Neural cell (in vitro differentiated cells): ENCODE results near the gene TNFSF12. TPM values are rescaled to one million over a fixed set of nuclear protein-coding genes. Genes with fewer than 3 reads are reported as not detected.

Experiments
- H2AFZ ChIP-seq: fragments of 200-600, 300-800 bp; sonication (generic), shearing (Covaris generic); 2 replicates; pipeline ENCODE4 v1.6.0; 2014; ENCODE audit warnings: low read depth, mild to moderate bottlenecking, antibody characterized with exemption, low read length, moderate library complexity
- H3F3A ChIP-seq: fragments of 200-600 bp; shearing (Covaris generic); 2 replicates; pipeline ENCODE4 v1.6.1; 2016; ENCODE audit warnings: mild to moderate bottlenecking, moderate library complexity, mixed read lengths, antibody characterized with exemption, low read length; ENCODE audit not compliant: insufficient read depth, poor library complexity, severe bottlenecking
- H3K27ac ChIP-seq: fragments of 200-600, 300-800 bp; sonication (generic), shearing (Covaris generic); 2 replicates; pipeline ENCODE4 v1.5.1; 2014; ENCODE audit warnings: mild to moderate bottlenecking, low read length, moderate library complexity
- H3K27me3 ChIP-seq: fragments of 300-800, 200-600 bp; sonication (generic), shearing (Covaris generic); 2 replicates; pipeline ENCODE4 v1.6.0; 2014; ENCODE audit warnings: mild to moderate bottlenecking, low read depth, low read length, moderate library complexity; ENCODE audit not compliant: insufficient read depth
- H3K36me3 ChIP-seq: fragments of 300-800, 200-600 bp; sonication (generic), shearing (Covaris generic); 2 replicates; pipeline ENCODE4 v1.5.1; 2014; ENCODE audit warnings: mild to moderate bottlenecking, antibody characterized with exemption, low read length, moderate library complexity; ENCODE audit not compliant: insufficient read depth
- H3K4me2 ChIP-seq: fragments of 300-800, 200-600 bp; sonication (generic), shearing (Covaris generic); 2 replicates; pipeline ENCODE4 v1.6.0; 2014; ENCODE audit warnings: mild to moderate bottlenecking, low read length
- H3K4me3 ChIP-seq: fragments of 300-800, 200-600 bp; sonication (generic), shearing (Covaris generic); 2 replicates; pipeline ENCODE4 v1.5.1; 2014; ENCODE audit warnings: mild to moderate bottlenecking, low read length, moderate library complexity
- H3K79me2 ChIP-seq: fragments of 200-600 bp; shearing (Covaris generic); replicated peaks from 2 replicates; pipeline ENCODE4 v1.6.0; 2014; ENCODE audit warnings: mild to moderate bottlenecking, low read length, moderate library complexity; ENCODE audit not compliant: insufficient read depth
- H3K9ac ChIP-seq: fragments of 300-800, 200-600 bp; sonication (generic), shearing (Covaris generic); 2 replicates; pipeline ENCODE4 v1.6.1; 2016; ENCODE audit warnings: mild to moderate bottlenecking, low read length, mixed read lengths
- H3K9me2 ChIP-seq: fragments of 200-600 bp; shearing (Covaris generic); 2 replicates; pipeline ENCODE4 v1.6.1; 2016; ENCODE audit warnings: mild to moderate bottlenecking, low read length, mixed read lengths; ENCODE audit not compliant: insufficient read depth
- H3K9me3 ChIP-seq: fragments of 200-600, 300-800 bp; sonication (generic), shearing (Covaris generic); 2 replicates; pipeline ENCODE4 v1.6.1; 2016; ENCODE audit warnings: mild to moderate bottlenecking, mixed run types, low read length, moderate library complexity, mixed read lengths
- H4K20me1 ChIP-seq: fragments of 200-600 bp; shearing (Covaris generic); 2 replicates; pipeline ENCODE4 v1.6.1; 2016; ENCODE audit warnings: mild to moderate bottlenecking, mixed run types; ENCODE audit not compliant: insufficient read depth
- CTCF ChIP-seq: fragments of 450-650 bp; IDR thresholded peaks from 2 replicates; pipeline ENCODE4 v1.5.1; 2014; ENCODE audit warnings: antibody characterized with exemption, mild to moderate bottlenecking, moderate library complexity; ENCODE audit not compliant: poor library complexity, severe bottlenecking
- EP300 ChIP-seq: fragments of 450-650 bp; conservative IDR thresholded peaks from 2 replicates; pipeline ENCODE4 v1.6.1; 2014; ENCODE audit warnings: antibody characterized with exemption, mild to moderate bottlenecking, moderate library complexity; ENCODE audit not compliant: poor library complexity, severe bottlenecking
- EZH2 ChIP-seq: fragments of 200-600, 300-800 bp; shearing (Covaris generic), sonication (generic); IDR thresholded peaks from 2 replicates; pipeline ENCODE4 v1.6.1; 2014; ENCODE audit warnings: antibody characterized with exemption, low read length, borderline replicate concordance, mild to moderate bottlenecking; ENCODE audit not compliant: insufficient read depth, poor library complexity, severe bottlenecking
- MXI1 ChIP-seq: fragments of 450-650 bp; conservative IDR thresholded peaks from 2 replicates; pipeline ENCODE4 v1.6.1; 2014; ENCODE audit warnings: antibody characterized with exemption, mild to moderate bottlenecking; ENCODE audit not compliant: poor library complexity, severe bottlenecking
- RAD21 ChIP-seq: fragments of 450-650 bp; conservative IDR thresholded peaks from 2 replicates; pipeline ENCODE4 v1.6.1; 2014; ENCODE audit warnings: antibody characterized with exemption, mild to moderate bottlenecking, moderate library complexity
- SMC3 ChIP-seq: fragments of 450-650 bp; conservative IDR thresholded peaks from 2 replicates; pipeline ENCODE4 v1.6.1; 2014; ENCODE audit warnings: antibody characterized with exemption, mild to moderate bottlenecking, moderate library complexity; ENCODE audit not compliant: poor library complexity
- polyA plus RNA-seq: library from polyadenylated mRNA; depleted of rRNA; stranded (reverse); fragments of >200 nt; gene quantifications from 2 replicates; pipeline ENCODE4 v1.2.3, GENCODE V29; 2014
- TF ChIP-seq, protein P1 (sequence below): IDR thresholded peaks from 2 replicates; pipeline ENCODE4 v1.6.1; 2012; ENCODE audit warnings: borderline replicate concordance

The TNFSF12 gene
- polyA plus RNA-seq, 1 donor from 2014 or later = not detected

DNA sequence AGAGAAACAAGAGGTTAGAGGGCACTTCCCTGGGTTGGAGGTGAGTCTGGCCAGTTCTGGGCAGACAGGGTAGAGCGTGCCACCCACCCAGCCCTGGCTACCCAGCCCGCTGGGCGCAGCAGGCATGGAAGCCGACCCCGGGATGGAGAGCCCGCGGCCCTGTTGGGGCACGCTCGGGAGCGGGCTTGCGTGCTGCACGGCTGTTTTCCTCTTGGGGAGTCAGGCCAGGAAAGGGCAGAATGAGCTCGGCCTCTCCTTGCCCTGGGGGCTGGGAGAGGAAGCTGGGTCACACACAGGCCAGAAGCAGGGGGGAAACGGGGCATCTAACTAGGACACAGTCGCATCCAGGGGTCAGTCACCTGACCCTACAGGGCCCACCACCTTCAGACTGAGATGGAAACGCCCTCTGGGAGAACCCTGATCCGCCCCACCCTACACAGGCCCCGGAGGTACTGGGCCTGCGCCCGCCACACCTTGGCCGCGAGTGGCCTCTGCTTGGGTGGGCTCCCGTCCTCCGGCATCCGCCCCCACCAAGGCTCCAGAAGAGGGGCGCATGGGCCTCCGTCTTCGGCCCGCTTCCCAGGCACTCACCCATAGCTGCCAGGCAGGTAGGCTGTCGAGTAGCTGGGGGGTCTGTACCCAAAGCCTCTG lies 39.8 kb downstream of the TNFSF12 start:
- Histone ChIP-seq H3K79me2 (no peaks in the 10 kb centered on the region), H3K9me2 (no peaks in the 10 kb centered on the region), H3K4me2 (no peak overlapping the region), H4K20me1 (no peaks in the 10 kb centered on the region), H3K36me3 (no peaks in the 10 kb centered on the region), H3K27me3 (no peaks in the 10 kb centered on the region), H3K9me3 (no peaks in the 10 kb centered on the region), H3K27ac (no peak overlapping the region), H2AFZ (no peak overlapping the region), H3F3A (no peaks in the 10 kb centered on the region), H3K4me3 (peak overlapping the region; percentile 38), H3K9ac (no peak overlapping the region)
- TF ChIP-seq, protein P1, sequence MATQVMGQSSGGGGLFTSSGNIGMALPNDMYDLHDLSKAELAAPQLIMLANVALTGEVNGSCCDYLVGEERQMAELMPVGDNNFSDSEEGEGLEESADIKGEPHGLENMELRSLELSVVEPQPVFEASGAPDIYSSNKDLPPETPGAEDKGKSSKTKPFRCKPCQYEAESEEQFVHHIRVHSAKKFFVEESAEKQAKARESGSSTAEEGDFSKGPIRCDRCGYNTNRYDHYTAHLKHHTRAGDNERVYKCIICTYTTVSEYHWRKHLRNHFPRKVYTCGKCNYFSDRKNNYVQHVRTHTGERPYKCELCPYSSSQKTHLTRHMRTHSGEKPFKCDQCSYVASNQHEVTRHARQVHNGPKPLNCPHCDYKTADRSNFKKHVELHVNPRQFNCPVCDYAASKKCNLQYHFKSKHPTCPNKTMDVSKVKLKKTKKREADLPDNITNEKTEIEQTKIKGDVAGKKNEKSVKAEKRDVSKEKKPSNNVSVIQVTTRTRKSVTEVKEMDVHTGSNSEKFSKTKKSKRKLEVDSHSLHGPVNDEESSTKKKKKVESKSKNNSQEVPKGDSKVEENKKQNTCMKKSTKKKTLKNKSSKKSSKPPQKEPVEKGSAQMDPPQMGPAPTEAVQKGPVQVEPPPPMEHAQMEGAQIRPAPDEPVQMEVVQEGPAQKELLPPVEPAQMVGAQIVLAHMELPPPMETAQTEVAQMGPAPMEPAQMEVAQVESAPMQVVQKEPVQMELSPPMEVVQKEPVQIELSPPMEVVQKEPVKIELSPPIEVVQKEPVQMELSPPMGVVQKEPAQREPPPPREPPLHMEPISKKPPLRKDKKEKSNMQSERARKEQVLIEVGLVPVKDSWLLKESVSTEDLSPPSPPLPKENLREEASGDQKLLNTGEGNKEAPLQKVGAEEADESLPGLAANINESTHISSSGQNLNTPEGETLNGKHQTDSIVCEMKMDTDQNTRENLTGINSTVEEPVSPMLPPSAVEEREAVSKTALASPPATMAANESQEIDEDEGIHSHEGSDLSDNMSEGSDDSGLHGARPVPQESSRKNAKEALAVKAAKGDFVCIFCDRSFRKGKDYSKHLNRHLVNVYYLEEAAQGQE = no peak
- TF ChIP-seq EZH2 = no peak
- no peak for TF ChIP-seq MXI1
- no peak for TF ChIP-seq EP300

DNA sequence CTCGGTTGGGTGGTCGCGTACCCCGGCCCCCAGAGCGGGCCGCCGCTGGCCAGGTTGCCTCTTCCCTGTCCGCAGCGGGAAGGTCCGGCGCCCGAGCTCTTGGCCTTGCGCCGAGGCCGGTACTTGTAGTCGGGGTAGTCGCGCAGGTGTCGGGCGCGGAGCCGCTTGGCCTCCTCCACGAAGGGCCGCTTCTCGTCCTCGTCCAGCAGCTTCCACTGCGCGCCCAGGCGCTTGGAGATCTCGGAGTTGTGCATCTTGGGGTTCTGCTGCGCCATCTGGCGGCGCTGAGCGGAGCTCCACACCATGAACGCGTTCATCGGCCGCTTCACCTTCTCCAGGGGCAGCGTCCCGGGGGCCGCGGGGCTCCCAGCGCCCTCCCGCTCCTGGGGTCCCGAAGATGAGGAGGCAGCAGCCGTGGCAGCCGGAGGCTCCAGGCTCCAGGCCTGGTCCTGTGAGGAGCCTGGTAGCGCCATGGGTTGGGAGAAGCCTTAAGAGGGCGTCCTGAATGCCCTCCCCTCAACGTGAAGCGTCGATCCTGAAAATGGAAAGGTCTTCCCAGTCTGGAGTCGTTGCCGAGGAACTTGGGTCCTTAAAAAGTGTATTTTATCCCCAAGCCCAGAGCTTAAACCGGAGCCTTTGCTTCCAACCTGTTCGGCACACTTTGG lies 40.5 kb downstream of the TNFSF12 start:
- TF ChIP-seq EP300 (no peak), SMC3 (peak; percentile 78), CTCF (peak; percentile 82), RAD21 (peak; percentile 68), MXI1 (peak; percentile 33)
- no peaks in the 10 kb centered on the region for H3K9me3 ChIP-seq
- H3K27me3 ChIP-seq = no peaks in the 10 kb centered on the region
- H3K27ac ChIP-seq = no peak overlapping the region
- no peaks in the 10 kb centered on the region for H3K9me2 ChIP-seq
- no peak overlapping the region for H3K9ac ChIP-seq
- H2AFZ ChIP-seq = no peak overlapping the region
- no peaks in the 10 kb centered on the region for H4K20me1 ChIP-seq
- H3K4me2 ChIP-seq = no peak overlapping the region
- H3K4me3 ChIP-seq = peak overlapping the region; percentile 38
- H3K79me2 ChIP-seq = no peaks in the 10 kb centered on the region
- H3F3A ChIP-seq = no peaks in the 10 kb centered on the region
- peaks cover 5% of the 10 kb centered on the region for H3K36me3 ChIP-seq
